ENCODE data around the gene DROSHA.
"Not testable (repeated sequence)": the region's sequence is repeated elsewhere in the genome, so short reads cannot be mapped to it uniquely, and the experiment has no call there.

The DROSHA gene

DNA sequence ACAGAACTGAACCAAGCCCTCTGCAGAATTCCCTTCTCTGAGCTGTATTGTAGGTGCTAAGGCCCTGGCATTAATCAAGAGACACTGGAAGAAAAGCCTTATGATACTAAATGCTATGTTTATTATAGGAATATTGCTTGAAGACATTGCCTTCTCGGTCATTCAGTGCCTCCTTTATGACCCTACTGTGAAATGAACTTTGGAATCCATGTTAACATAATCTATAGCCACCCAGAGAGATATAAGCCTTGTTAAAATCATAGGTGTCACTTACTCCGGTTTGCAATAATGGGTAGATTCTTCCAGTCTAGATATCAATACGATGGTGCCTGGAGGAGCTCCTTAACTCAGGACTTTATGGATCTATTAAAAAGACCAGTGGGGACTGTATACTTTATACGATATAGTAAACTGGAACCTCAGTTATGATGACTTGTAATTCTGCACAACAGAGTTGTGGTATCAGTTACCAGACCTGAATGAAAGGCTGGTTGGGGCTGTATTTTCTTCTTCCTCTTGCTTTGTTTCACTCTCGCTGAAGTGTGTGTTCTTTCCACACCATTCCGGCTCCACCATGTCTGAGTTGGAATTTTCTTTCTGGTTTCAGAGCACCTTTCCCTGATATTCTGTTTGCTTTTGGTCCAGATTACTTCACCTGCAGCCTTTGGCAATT is 154.5 kb downstream of the DROSHA start:
- no peak for DNase-seq

DNA sequence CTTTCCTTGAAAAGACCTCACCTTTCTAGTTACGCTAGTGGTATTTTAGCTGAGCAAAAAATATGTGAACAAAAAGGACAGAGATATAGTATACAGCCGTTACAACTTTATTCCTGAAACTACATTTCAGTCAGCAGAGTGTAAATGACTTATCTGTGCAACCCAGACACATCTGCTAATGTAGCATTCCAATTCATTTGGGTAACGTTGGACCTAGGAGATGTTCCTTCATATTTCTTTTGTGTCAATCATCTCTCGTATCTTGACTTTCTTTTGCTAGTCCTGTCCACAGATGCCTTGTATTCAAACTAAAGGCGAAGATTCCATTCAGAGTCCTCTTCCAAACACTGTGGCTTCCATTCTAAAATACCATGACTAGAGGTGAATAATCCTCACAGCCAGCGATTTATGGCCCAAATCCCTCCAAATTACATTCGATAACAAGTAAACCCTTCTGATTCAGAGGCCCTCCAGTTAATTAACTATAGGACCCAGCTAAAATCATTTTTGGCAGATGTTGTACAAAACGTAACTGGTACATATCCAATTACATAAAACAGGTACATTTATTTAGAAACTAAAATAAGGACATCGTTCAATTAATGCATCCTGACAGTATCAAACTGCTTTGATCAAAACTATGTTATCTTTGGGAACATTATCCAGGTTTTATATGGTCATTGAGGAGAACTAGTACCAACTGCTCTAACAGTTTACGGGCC is 155.7 kb downstream of the DROSHA start:
- DNase-seq, result no peak

DNA sequence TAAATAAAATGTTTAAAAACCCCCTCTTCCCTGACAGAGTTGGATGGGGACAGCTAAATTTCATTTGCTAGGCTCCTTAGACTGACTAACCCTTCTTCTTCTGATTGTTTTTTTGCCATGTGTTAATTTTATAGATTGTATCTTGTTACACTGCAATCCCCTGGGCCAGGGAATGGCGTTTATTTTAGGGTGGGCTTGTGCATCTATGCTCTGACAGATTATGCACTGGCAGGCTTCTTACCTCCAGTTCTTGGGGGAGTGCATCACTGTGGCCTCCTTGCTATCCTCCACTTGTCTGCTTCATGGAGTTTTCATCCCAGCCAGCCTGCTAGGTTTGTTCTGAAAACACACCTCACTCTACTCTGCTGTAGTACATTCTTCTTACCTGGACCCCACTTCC is 159.8 kb downstream of the DROSHA start:
- no peak for DNase-seq

DNA sequence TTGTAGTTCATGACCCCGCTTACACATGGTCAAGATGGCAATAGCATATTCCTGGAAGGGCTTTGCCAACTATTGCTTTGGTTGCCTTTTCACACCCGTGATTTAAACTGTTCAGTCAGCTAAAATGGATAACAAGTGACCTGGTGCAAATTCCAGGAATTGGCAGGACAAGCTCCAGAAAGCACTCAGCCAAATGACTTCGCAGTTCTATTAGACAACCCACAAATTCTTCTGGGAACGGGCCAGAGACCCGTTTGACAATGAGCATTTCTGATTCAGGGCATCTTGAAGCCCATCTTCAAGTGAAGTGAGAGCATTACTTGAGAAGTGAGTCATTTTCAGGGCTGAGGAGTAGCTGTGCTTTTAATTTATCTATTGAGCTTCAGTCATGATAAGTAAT is 165.0 kb downstream of the DROSHA start:
- DNase-seq, result no peak

DNA sequence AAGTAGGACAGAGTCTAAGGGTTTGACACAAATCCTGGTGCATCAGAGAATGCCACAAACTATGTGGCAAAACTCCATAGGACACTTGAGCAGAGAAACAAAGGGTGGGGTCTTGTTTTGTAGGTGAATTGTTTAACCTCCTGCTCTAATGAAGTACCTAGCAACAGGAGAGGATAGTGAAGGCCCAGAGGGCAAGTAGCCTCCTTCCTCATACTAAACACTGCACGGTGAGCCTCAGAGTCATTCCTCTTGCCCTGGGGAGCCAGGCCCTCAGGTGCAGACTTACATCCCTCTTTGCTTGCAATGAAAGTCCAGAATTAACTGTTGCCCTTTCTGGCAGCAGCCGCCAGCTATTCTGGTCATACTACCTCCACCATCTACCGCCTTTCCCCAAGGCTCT is 166.1 kb downstream of the DROSHA start:
- no peak for DNase-seq

DNA sequence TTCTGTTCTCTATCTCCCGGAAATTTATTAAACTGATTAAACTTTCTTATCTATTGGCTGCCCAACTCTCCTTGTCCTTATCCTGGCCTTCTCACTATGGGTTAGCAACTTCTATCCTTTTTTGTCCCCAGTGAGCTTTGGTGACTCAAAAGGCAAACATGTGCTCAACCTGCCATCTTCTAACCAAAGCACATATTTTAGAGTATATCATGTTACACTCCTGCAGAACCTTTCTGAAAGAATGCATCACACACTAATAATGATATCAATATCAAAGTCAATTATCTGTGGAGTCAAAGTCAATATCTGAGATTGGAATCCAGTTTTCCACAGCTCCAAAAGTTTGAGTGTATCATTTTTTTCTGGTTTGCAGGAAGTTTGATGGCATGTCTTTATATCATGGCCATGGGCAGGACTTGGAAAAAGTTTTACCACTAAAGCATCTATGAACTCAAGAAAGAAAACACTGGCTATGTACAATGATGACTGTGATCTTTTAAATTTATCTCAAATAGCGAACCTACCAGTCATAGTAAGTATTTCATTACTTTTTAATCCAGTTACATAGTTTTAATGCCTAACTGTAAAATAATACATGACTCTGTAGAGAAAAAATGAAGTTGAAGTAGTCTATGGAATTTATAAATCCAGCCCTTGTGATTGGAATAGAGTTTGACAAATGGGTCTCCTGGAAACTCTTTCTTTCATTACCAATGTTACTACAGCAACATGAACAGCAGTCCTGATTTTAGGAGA is 166.8 kb downstream of the DROSHA start:
- no peak for DNase-seq

DNA sequence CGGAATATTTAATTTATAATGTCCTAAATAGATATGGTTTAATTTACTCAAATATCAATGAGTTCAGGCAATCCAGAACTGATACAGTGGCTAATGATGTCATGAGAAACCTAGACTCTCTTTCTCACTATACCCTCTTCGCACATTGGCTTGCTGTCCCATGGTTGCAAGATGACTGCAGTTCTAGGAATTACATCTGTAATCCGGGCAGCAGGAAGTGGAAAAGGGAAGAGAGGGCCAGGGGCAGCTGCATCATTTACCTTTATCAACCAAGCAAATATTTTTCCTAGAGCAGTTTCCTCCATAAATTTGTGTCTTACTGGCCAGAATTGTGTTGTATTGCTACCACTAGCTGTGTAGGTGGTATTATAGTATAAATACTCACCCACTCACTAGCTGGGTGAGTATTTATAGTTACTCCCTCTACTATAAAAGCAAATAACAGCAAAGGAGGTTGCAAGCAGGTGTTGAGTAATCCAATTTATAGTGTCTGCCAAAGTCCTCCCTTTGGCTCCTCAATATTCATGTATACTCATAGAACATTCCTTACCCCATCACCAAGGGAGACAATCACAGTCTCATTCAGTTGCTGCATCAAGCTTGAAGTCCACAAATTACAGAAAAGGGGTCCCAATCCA is 168.8 kb downstream of the DROSHA start:
- no peak for DNase-seq

DNA sequence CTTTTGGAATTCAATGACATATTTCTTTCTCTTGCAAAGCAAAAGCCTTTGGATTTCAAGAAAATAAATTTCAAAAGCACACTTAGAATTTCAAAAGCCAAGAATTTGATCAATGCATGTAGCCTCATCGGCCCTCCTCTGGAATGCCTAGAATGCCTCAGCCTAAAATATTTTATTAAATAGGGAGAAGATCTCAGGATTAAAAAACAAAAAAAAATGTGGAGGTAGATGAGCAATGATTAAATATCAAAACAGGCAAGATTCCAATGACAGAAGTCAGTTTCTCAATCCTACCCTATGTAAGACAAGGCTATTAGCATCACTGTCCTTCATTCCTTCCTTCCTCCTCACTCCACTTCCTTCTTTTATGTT is 169.4 kb downstream of the DROSHA start:
- DNase-seq, result no peak

DNA sequence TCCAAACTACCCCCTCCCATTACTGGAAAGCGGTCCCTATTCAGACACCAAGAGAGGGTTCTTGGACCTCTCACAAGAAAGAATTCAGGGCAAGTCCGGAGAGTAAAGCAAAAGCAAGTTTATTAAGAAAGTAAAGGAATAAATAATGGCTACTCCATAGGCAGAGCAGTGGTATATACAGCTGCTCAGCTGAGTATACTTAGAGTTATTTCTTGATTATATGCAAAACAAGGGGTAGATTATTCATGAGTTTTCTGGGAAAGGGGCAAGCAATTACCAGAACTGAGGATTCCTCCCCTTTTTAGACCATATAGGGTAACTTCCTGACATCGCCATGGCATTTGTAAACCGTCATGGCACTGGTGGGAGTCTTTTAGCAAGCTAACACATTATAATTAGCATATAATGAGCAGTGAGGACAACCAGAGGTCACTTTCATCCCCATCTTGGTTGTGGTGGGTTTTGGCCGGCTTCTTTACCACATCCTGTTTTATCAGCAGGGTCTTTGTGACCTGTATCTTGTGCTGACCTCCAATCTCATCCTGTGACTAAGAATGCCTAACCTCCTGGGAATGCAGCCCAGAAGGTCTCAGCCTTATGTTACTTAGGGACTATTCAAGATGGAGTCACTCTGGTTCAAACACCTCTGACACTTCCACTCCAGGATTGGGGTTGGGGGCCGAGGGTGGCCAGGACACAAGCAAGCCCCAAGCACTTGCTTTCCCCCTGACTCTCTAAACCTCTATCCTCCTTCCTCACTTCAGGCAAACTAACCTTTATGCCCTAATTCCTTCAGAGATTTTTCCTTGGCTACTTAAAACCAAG is 170.0 kb downstream of the DROSHA start:
- DNase-seq, result not testable (repeated sequence)

DNA sequence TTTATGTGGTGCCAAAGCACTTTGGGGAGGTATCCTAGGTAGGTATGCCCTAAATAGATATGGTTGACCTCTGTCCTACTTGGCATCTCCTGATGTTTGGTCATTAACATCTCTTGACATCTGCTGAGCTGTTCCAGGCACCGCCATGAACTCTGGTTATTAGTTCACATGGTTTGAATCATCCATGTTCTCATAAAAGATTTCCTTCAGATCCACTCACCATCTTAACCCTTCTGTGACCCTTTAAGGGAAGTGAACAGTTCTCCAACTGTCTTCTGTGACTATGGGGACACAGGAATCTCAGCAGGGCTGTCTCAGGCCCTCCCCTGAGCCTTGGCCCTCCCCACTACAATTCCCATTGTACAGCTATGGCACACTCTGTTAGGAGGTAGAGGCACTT is 170.7 kb downstream of the DROSHA start:
- no peak for DNase-seq

DNA sequence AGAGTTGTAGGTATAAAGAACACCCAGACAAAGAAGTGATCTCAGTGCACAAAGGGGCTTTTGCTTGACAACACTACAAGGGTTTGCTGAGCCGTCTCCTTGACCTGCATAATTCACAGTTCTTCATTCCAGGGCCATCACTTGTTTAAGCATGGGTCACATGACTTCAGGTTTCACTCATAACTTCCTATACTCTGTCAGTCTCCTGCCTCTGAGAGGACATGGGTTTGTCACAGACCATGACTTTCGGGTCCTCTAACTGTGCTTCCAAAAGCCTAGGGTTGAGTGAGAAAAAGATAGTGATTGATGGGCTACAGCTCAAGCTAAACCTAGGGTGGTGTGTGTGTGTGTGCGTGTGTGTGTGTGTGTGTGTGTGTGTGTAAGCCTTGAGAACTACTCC is 172.1 kb downstream of the DROSHA start:
- DNase-seq, result no peak

DNA sequence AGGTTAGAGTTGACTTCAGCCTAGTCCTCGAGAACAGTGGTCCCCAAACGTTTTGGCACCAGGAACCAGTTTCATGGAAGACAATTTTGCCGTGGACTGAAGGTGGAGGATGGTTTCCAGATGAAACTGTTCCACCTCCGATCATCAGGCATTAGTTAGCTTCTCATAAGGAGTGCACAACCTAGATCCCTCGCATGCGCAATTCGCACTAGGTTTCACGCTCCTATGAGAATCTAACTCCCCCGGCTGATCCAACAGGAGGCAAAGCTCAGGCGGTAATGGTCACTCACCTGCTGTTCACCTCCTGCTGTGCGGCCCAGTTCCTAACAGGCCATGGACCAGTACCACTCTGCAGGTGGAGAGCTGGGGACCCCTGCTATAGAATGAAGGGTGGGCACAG is 174.9 kb downstream of the DROSHA start:
- DNase-seq, result no peak

DNA sequence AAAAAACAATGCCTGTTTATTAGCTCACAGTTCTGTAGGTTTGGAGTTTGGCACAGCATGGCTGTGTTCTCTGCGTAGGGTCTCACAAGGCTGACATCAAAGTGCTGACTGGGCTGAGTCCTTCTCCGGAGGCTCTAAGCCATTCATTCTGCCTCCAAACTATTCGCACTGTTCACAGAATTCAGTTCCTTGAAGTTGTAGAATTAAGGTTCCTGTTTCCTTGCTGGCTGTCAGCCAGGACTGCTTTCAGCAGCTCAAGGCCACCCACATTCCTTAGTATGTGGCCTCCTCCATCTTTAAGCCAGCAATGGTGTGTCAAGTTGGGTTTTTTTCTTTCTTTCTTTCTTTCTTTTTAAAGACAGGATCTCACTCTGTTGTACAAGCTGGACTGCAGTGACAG is 176.6 kb downstream of the DROSHA start:
- peak in 3 of 4 experiments; percentile 12 to 50 (median 29) for DNase-seq

Data from suppressor macrophage (primary cell).